HT1080 (cell line): ENCODE results near the gene ACTL10. TPM values are rescaled to one million over a fixed set of nuclear protein-coding genes. Genes with fewer than 3 reads are reported as not detected.

Source experiments
- total RNA-seq: library from RNA; depleted of rRNA; stranded (reverse); fragments of >200 nt; shearing (Covaris generic); gene quantifications from 2 replicates; pipeline ENCODE4 v1.2.3, GENCODE V29; 2014; rRNA removed

The ACTL10 gene
- total RNA-seq, 1 experiment from 2014 or later: 0.06 TPM

Other genes with a start within 250 kb of the ACTL10 start
- 12.3 and 14.6 TPM in 2 replicates for gene SNTA1, start 223.2 kb upstream of the ACTL10 start, total RNA-seq
- 2.4 and 2.9 TPM in 2 replicates for gene CBFA2T2, start 176.8 kb upstream of the ACTL10 start, total RNA-seq
- gene C20orf144, start 4.6 kb upstream of the ACTL10 start, total RNA-seq: 0.16 TPM in 1 of 2 replicates, not detected in the other
- gene NECAB3, start 7.5 kb downstream of the ACTL10 start, total RNA-seq: 22.8 and 25.1 TPM in 2 replicates
- gene E2F1, start 19.4 kb downstream of the ACTL10 start, total RNA-seq: 37.1 and 48.7 TPM in 2 replicates
- gene PXMP4, start 53.4 kb downstream of the ACTL10 start, total RNA-seq: 5.1 and 5.6 TPM in 2 replicates
- gene ZNF341, start 65.1 kb downstream of the ACTL10 start, total RNA-seq: 2.4 and 3.2 TPM in 2 replicates
- 24.2 and 40.8 TPM in 2 replicates for gene CHMP4B, start 144.4 kb downstream of the ACTL10 start, total RNA-seq